Smooth muscle cell of bladder (primary cell): ENCODE results near the gene C16orf89. TPM values are rescaled to one million over a fixed set of nuclear protein-coding genes. Genes with fewer than 3 reads are reported as not detected.

Experiments used
- total RNA-seq: library from RNA; depleted of rRNA; stranded (reverse); fragments of >200 nt; gene quantifications from 2 replicates; pipeline ENCODE4 v1.2.3, GENCODE V29; 2014

Gene C16orf89, protein sequence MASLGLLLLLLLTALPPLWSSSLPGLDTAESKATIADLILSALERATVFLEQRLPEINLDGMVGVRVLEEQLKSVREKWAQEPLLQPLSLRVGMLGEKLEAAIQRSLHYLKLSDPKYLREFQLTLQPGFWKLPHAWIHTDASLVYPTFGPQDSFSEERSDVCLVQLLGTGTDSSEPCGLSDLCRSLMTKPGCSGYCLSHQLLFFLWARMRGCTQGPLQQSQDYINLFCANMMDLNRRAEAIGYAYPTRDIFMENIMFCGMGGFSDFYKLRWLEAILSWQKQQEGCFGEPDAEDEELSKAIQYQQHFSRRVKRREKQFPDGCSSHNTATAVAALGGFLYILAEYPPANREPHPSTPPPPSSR
- total RNA-seq = 2.4 and 3.3 TPM in 2 replicates

DNA sequence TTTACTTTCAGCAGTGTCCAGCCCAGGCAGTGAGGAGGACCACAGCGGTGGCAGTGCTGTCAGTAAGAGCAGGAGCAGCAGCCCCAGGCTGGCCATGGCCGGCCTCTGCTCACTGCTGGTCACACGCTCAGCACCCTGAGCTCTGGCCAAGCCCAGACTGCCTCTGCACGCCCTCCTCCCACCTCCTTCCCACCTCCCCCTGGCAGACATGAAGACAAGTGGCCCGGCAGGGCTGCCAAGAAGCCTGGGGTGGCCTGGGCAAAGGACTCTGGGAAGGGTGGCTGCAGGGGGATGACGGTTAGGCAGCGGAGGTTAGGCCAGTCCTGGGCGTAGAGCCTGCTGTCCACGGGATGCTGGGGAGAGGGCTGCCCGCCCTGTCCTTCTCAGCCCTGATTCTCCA lies at the start of gene C16orf89:
C16orf89 (minus strand) TSS at position 144 of the 400 bp plus-strand sequence; CDS start at position 96, 48 bp downstream.

DNA sequence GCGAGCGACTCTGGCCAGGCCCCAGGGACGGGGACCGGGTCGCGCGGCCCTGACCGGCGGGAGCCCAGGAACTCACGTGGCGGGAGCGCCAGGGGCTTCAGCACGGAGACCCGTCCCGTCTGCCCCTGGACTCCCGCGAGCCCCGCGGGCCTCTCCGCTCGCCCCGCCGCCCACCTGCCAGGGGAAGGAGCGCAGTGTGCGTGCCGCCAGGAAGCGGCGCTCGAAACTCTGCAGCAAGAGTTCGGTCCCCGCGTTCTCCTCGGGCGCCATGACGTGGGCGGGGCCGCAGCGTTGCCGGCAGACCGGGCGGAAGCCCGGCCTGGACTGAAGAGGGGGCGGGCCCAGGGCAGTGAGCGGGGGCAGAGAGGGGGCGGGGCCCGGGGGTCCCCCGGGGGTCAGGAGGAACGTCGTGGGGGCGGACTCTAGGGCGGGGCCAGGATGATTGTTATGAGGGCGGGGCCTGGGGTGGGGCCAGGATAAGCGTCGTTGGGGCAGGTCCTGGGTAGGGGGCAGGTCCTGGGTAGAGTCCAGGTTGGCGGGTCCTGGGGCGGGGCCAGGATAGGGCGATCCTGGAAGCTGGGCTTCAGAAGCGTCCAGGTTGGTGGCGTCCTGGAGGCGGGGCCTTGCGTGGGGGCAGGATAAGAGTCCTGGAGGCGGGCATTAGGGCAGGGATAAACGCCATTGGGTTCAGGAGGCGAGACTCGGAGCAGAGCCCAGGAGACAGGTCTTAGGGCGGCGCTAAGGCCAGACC lies 31.9 kb upstream of the C16orf89 start, which contains the start of gene EEF2KMT:
EEF2KMT (minus strand) TSS at position 326 of the 751 bp plus-strand sequence; CDS start at position 270, 56 bp downstream.

DNA sequence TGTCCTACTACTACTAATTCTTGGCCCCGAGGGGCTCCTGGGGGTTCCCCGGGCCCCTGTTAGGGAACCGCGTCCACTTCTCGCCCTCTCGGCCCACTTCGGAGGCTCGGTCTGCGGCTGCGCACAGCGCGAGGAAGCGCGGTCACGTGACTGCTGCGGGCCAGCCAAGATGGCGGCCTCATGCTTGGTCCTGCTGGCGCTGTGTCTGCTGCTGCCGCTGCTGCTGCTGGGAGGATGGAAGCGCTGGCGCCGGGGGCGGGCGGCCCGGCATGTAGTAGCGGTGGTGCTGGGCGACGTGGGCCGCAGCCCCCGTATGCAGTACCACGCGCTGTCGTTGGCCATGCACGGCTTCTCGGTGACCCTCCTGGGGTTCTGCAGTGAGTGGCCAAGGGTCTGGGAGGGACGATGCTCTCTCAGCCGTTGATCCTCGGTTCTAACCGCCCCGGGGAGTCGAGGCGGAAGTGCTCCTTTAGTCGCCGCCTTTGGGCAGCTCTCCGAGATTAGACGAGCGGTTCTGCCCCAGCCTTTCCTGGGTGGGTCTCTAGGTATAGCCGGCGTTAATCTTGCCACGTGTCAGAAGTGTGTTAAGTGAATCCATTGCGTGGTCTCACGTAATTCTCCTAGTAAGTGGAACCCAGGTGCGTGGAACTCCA lies 6.1 kb upstream of the C16orf89 start, which contains the start of gene ALG1:
ALG1 (plus strand) TSS at position 163 of the 653 bp plus-strand sequence; CDS start at position 170, 7 bp downstream.

DNA sequence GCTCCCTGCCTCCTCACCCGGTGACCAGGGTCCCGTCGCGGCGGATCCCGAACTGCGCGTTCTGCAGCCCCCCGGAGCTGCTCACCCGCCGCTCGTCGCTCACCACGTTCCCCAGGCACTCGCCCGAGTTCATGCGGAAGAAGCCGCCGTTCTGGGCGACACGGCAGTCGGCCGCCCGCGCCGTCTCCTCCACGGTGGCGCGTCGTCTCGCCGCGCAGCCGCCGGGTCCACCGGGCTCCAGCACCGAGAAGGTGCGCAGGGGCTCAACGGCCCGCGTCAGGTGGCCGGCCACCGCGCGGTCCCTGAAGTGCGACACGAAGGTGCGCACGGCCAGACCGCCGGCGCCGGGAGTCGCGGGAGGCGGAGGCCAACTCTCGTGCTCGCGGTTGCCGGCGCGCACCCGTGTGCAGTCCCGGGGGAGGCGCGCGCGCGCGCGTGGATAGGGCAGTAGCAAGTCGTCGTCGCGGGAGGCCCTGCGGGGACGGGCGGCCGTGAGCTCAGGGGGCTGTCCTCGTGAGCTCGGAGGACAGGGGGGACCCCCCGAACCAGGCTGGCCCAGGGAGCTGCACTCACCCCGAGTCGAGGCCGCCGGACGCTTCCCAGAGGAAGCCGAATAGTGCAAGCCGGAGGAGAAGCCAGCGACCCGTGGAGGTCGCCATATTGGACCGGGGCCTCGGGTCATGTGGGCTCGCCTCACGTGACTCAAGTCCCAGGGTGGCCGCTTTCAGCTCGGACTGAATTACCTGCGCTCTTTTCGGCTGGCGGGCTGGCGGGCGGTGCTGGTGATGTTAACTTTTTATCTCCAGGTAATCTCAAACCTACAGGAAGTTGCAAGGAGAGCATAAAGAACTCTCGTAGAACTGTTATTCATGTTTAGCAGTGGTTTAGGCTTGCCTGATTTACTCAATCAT lies 32.2 kb downstream of the C16orf89 start, which contains the start of gene NAGPA:
NAGPA (minus strand) TSS at position 680 of the 911 bp plus-strand sequence; CDS start at position 659, 21 bp downstream.

Other genes starting within 250 kb of the C16orf89 start
- gene GLYR1, start 218.7 kb downstream of the C16orf89 start, total RNA-seq = 33.1 and 42.1 TPM in 2 replicates
- 13.4 and 16.5 TPM in 2 replicates for gene UBN1, start 218.5 kb downstream of the C16orf89 start, total RNA-seq
- gene PPL, start 128.8 kb downstream of the C16orf89 start, total RNA-seq = 5.4 and 8.9 TPM in 2 replicates
- 0.09 and 0.28 TPM in 2 replicates for gene SEC14L5, start 107.6 kb downstream of the C16orf89 start, total RNA-seq
- 14.1 and 22.0 TPM in 2 replicates for gene NAGPA, start 32.0 kb downstream of the C16orf89 start, total RNA-seq
- 36.8 and 48.5 TPM in 2 replicates for gene ALG1, start 5.9 kb upstream of the C16orf89 start, total RNA-seq
- 6.3 and 7.9 TPM in 2 replicates for gene EEF2KMT, start 31.8 kb upstream of the C16orf89 start, total RNA-seq